HG02798 (cell line): ENCODE data around the gene NOL4L.

Source experiments
- ATAC-seq: cut with Tn5 transposase; IDR thresholded peaks from one replicate; pipeline ENCODE4 v1.9.1; 2021; ENCODE audit warnings: mild to moderate bottlenecking; ENCODE audit not compliant: unreplicated experiment, poor library complexity

NOL4L gene

DNA sequence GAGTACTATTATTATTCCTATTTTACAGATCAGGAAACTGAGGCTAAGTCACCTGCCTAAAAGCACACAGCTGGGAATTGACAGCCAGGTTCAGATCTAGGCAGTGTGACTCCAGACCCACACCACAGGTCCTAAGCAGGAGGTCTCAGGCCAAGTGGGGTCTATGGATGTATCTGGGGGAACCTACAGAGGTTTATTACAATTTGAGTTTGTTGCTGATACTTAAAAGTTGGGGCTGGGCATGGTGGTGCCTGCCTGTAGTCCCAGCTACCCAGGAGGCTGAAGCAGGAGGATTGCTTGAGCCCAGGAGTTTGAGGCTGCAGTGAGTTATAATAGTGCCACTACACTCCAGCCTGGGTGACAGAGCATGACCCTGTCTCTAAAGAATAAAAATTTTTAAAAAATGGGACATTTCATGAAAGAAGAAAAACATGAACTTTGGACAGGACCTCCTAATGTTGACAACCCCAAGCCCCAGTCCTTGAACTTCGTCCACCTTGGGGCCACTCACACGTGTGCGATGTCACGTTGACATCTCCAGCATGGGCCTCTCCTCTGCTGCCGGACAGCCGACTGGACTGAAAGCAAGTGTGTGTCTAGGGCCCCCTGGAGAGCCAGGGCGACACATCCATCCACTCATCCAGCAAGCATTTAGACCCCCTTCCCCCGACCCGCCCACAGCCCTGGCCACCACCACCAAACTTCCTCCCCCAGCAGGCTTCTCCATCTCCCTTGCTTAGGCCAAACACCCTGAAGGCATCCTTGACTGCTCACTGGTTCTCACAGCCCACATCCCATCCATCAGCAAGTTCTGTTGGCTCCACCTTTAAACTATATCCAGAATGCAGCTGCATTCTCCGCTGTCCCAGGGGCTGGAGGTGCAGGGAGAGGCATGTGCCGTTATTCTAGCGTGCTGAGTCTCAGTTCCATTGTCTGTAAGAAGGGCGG, 40.0 kb downstream of the NOL4L start:
- ATAC-seq, result no peak

- ATAC-seq, result no peak
Measured at GRCh38 chr20:32544260-32544722, 40.8 kb downstream of the NOL4L start.

GRCh38 chr20:32543570-32544259, 41.4 kb downstream of the NOL4L start:
- no peak for ATAC-seq

- ATAC-seq, result no peak
Measured at GRCh38 chr20:32542259-32542615, 42.9 kb downstream of the NOL4L start.

DNA sequence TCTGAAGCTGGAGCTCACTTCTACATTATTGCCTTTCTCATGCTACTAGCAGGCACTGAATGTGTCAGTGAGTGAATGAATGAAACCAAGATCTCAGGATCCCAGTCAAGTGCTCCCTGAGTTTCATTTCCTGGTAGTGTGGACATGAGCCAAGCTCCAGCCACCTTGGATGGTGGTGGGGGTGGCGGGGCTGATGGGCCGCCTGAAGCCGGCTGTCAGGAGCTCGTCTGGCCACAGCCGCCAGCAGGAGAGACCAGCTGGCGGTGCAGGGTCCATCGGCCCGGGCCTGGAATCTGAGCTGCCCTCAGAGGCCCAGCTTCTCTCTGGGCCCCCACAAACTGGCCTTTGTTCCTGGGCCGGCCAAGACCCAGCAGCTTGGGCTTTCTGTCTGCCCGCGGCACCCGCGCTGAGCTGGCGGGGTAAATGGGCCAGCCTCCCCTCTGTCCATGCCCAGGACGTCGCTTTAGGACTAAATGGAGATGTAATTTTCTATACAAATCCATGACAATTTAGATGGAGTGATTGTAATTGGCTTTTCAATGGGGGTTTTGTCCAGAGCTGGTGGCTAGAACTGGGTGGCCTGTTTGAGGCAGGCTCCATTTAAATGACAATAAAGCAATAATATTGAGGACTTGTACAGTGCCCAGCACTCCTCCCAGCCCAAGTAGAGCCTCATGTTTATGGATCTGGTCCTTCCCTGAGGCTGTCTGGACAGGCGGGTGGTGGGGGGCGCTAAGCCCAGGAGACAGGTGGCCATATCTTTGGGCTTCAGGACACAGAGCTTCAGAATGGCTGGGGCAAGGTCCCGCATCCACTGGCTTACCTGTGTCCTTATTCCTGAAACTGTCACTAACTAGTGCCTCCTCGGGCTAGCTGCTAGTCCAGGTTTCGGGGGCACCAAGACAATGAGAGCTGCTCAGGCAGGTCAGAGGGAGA, 43.5 kb downstream of the NOL4L start:
- no peak for ATAC-seq

DNA sequence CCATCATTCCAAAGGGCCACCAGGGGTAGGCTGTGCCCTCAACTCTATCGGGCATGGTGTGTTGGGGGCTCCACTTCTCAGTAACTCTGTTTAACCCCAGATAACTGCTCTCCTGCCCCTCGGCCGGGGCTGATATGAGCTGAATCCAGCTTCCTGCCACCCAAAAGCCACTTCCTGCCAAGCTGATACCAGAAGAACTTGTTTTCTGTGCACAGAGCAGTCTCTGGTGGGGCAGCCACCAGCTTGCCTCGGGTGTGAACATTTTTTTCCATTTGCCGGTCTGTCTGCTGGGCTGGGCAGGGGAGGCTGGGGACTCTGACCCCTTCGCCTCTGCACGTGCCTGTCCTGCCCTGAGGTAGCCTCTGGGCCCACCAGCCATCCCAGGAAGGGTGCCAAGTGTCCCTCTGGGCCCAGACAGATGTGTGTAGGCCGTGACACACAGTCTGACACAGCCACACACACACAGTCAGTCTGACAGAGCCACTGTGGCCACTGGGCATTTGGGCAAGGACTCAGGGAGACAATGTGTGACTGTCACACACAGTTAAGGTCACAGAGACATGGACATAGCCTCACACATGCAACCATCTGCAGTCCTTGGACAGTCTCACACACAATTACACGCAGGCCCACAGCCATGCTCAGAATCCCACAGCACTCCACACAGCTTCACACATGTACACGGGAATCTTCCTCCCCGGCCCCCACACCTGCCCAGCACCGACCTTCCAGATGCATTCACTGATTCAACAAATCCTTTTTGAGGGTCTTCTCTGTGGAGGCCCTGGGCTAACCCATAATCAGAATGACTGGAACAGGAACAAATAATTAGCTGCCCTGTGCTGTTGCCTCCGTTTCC, 45.1 kb downstream of the NOL4L start:
- ATAC-seq, result no peak

GRCh38 chr20:32539026-32539816, 45.9 kb downstream of the NOL4L start:
- ATAC-seq, result no peak

GRCh38 chr20:32538526-32538939, 46.6 kb downstream of the NOL4L start:
- ATAC-seq, result no peak

GRCh38 chr20:32537657-32538525, 47.2 kb downstream of the NOL4L start:
- ATAC-seq, result no peak

DNA sequence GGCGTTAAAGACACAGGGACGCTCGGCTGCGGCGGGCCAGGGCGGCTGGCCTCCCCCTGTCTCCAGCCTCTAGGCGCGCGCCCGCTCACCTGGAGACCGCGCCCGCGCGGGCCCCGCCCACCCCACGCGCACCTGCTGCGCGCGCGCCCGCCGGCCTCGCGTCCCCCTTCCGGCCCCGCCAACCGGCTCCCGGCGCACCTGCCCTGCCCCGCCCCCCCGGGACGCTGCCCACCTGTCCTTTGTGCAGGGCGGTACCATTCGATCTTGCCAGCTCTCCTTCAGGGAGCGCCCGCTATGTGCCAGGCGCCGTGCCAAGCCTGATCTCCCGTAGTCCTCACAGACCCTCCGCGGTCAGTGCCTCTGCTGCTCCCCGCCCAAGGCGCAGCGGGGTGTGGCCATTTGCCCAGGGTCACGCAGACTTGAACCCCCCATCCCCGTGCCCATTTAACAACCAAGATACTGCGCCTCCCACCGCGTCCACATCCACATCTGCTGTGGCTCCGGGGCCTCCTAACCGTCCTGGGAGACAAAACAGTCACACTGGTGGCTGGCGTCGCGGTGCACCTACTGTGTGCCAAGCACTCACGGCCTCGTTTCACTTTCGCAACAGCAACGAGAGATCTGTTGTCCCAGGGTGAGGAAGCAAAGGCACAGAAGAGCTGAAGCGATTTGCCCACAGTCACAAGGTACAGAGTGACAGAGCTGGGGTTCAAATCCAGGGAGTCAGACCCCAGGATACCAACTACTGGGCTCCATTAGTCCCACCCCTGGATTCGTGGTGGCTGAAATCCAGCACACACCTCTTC, 48.1 kb downstream of the NOL4L start:
- ATAC-seq, result peak; percentile 25

DNA sequence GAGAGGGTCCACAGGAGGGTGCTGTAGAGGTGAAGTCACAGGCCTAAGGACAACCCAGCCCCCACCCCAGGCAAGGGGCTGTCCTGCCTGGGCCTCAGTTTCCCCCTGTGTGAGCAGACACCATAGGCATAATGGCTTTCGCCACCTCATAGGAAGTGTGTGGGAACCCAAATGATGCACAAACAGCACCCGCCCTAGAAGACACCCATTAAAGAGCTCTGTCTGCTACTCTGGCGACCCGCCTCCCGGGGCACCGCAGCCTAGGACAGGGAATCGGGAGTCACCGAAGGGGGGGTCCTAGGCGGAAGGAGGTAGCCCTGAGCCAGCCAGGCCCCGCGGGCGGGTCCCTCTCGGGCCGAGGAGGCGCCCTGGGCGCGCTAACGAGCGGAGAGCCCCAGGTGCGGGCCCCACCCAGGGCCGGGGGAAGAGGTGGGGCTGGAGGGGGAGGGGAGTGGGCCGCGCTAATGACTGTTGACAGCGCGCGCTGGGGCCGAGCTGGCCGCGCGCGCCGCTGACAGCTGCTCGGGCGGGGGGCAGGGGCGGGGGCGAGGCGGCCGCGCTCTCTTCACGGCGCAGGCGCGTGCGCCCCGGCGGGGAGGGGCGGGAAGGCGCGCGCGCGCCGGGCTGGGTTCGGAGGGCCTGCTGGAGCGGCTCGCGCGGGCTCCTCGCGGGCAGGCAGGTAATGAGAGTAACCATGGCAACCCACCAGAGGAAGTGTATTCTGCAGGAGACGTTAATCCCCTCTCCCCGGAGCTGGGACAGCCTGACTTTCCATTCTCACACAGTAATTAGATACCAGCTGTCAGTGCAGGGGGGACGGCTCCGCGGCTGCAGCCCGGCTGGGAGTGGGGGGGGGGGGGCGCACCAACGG, 48.9 kb downstream of the NOL4L start:
- ATAC-seq, result peak; percentile 53

DNA sequence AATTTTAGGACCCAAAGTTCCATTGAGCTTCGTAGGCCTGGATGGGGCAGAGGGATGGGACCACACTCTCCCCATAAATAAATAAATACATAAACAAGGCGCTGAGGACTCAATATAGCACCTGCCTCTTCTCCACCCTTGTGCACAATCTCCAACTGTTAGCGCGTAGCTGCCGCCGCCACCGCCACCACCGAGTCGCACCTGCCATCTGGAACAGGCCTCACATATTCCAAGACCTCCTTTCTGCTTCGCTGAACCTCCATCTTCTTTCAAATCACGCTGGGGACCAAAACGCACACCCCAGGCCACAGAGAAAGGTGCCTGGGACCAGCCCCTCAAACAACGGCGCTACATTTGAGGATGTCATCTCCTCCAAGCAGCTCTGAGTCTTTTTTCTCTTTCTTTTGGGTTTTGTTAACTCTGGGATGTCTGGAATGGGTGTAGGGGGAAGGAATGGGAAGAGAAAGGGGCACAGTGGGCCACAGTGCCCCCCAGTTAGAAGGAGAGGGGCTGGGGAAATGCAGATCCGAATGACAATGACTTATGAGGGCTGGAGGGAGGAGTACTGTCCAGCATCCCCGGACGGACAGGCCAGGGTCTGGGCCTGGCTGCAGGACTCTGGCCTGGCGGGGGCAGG, 49.7 kb downstream of the NOL4L start:
- no peak for ATAC-seq

- ATAC-seq, result no peak
Measured at GRCh38 chr20:32534661-32535240, 50.4 kb downstream of the NOL4L start.

- ATAC-seq, result no peak
Measured at GRCh38 chr20:32533732-32534131, 51.4 kb downstream of the NOL4L start.

- ATAC-seq, result no peak
Measured at GRCh38 chr20:32532246-32532645, 52.9 kb downstream of the NOL4L start.
